ENCODE measurements around the gene FSHR.

- TF ChIP-seq CTCF (conservative IDR thresholded peaks at IDR 0.05; ENCODE audit: low read depth, low read length) (no peak), EZH2 (IDR thresholded peaks at IDR 0.05; ENCODE audit: borderline replicate concordance, low read depth, low read length, poor library complexity, severe bottlenecking) (no peak)
These were observed 202.2 kb downstream of the FSHR start for GRCh38 chr2:48952143-48952542.

Measured in A673 (cell line).